Stomach (tissue), 9 donors: ENCODE results near the gene ZNF827. TPM values are rescaled to one million over a fixed set of nuclear protein-coding genes. Genes with fewer than 3 reads are reported as not detected.

Experiments used
- DNase-seq, 2 donors: peaks; one replicate each; pipeline versions ENCODE4 v3.0.0 to v3.0.0-alpha.2; 2013 to 2019
- H3K27ac ChIP-seq, 5 donors: fragments of 200-600 bp in 4 of 5; sonication (generic) in 4 of 5; one replicate each; pipeline ENCODE4 v1.5.1; 2013 to 2019; ENCODE audit warnings: mild to moderate bottlenecking in 1 of 5, moderate library complexity in 1 of 5
- H3K27me3 ChIP-seq, 3 donors: fragments of 200-600 bp; sonication (generic); one replicate each; pipeline ENCODE4 v1.5.1; 2017 to 2019; ENCODE audit warnings: mixed run types in 1 of 3
- H3K36me3 ChIP-seq, 4 donors: fragments of 200-600 bp; sonication (generic); 1 replicate in 3 of 4; 2 replicates in 1 of 4; pipeline ENCODE4 v1.5.1; 2016 to 2019
- H3K4me1 ChIP-seq, 4 donors: fragments of 200-600 bp; sonication (generic); one replicate each; pipeline ENCODE4 v1.5.1; 2016 to 2019
- H3K4me3 ChIP-seq, 4 donors: fragments of 200-600 bp; sonication (generic) in 3 of 4; one replicate each; pipeline ENCODE4 v1.5.1; 2016 to 2019; ENCODE audit warnings: mild to moderate bottlenecking in 1 of 4
- H3K9me3 ChIP-seq, 4 donors: fragments of 200-600 bp; sonication (generic); one replicate each; pipeline ENCODE4 v1.5.1; 2016 to 2019
- CTCF ChIP-seq, 7 experiments: fragments of 450-650 bp in 4 of 7; fragments of 200-600 bp in 3 of 7; sonication (generic) in 3 of 7; IDR thresholded peaks; one replicate each; pipeline ENCODE4 v1.5.1; 2016 to 2019; ENCODE audit warnings: antibody characterized with exemption in 7 of 7, control low read depth in 2 of 7, mild to moderate bottlenecking in 1 of 7
- EP300 ChIP-seq: sonication (generic); formaldehyde crosslinking; IDR thresholded peaks from one replicate; pipeline ENCODE4 v1.6.1; 2017; ENCODE audit warnings: antibody characterized with exemption
- POLR2A ChIP-seq, 4 donors: fragments of 450-650 bp; IDR thresholded peaks; one replicate each; pipeline ENCODE4 v1.6.1; 2016; ENCODE audit warnings: antibody characterized with exemption in 4 of 4, control low read depth in 2 of 4, mild to moderate bottlenecking in 1 of 4, moderate library complexity in 1 of 4
- POLR2AphosphoS5 ChIP-seq, 3 donors: sonication (generic); formaldehyde crosslinking; IDR thresholded peaks; one replicate each; pipeline ENCODE4 v1.6.1; 2016; ENCODE audit warnings: antibody characterized with exemption in 3 of 3
- WGBS, 5 donors: extraction: QIAGEN DNeasy Blood & Tissue Kit in 3 of 5; methylation state at CpG; one replicate each; pipeline versions ENCODE4 v1.1.5 to v1.1.7; 2013 to 2018; 5-methylcytosine and 5-hydroxymethylcytosine counted together
- intact Hi-C: fragments of 100-400 bp; cut with DNase I; formaldehyde crosslinking; loops from one replicate; pipeline ENCODE4 v1.15.1; 2023; ENCODE audit warnings: low total_unique reads
- polyA plus RNA-seq, 3 donors: library from polyadenylated mRNA; stranded (reverse); fragments of 200-250 nt; gene quantifications; one replicate each; pipeline ENCODE4 v1.2.3, GENCODE V29; 2013
- total RNA-seq, 5 donors: library from RNA; depleted of rRNA; stranded (reverse); fragments of >200 nt; gene quantifications; one replicate each; pipeline versions ENCODE4 v1.1.0 to v1.2.3, GENCODE V29; 2014 to 2016
- donor health status: healthy with polysubstance abuse.
- donor health status: Bipolar disorder and iron deficiency.
- donor health status: healthy.

ZNF827 gene
- total and polyA plus RNA-seq, 8 donors = 1.7 to 109 (median 13.5) TPM

DNA sequence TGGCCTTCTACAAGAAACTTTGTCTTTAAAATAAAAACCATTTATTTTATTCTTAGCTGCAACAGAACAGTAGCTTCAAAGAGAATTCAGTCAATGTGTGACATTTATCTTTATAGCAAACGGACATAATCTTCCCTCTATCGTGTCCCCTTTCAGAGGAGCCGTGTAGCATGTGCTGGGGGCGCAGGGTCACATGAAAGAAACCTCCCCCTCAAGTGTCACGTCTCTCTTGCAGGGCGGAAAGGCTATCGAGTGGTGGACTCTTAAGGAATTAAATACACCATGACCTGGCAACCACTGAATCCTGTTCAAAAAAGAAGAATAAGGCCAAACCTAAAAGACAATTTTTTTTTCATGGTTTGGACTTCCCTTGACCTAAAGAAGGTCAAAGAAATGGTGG is 40.2 kb downstream of the ZNF827 start:
- 80 to 87% (median 84%) methylated on average over 7 of the region's 7 CpGs for WGBS, 5 donors
- no peak overlapping the region for H3K27ac ChIP-seq

DNA sequence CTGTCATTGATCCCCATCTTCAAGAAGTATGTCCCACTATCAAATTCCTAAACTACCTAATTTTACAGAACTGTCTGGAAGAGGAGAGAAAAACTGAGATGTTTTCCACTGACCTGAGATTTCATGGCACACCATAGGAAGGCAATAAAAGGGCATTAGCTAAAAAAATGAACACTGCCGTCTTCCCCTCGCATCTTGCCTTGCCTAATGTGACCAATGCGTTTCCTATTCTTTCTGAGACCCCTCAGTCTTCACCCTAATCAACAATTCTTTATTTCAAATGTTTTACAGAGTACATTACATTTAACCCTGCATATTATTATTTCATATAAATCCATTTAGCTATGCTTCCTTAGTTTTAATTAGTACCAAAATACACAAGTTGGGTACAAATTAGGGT is 43.6 kb downstream of the ZNF827 start:
- peaks cover 0 to 3% (median 0%) of the 10 kb centered on the region in 4 donors for H3K4me1 ChIP-seq
- H3K27me3 ChIP-seq = no peaks in the 10 kb centered on the region
- DNase-seq = no peak
- no peak for TF ChIP-seq POLR2AphosphoS5 (IDR thresholded peaks at IDR 0.05)
- no peak for TF ChIP-seq EP300
- TF ChIP-seq CTCF (IDR thresholded peaks at IDR 0.05) = no peak
- TF ChIP-seq POLR2A (IDR thresholded peaks at IDR 0.05) = no peak
- no peak overlapping the region for H3K4me3 ChIP-seq
- intact Hi-C loops = no loop called here
- WGBS, 5 donors = 95 to 100% (median 97%) methylated on average over 3 of the region's 3 CpGs
- H3K36me3 ChIP-seq = peaks cover 0 to 10% (median 7%) of the 10 kb centered on the region in 4 donors
- no peak overlapping the region for H3K27ac ChIP-seq
- no peaks in the 10 kb centered on the region for H3K9me3 ChIP-seq

More for the DNA sequence above, 40.2 kb downstream of the ZNF827 start:
- Histone ChIP-seq H3K36me3 (peaks cover 0 to 22% (median 19%) of the 10 kb centered on the region in 4 donors), H3K4me1 (no peaks in the 10 kb centered on the region), H3K27me3 (no peaks in the 10 kb centered on the region), H3K4me3 (no peak overlapping the region), H3K9me3 (no peaks in the 10 kb centered on the region)
- TF ChIP-seq CTCF (IDR thresholded peaks at IDR 0.05) (no peak), POLR2AphosphoS5 (IDR thresholded peaks at IDR 0.05) (no peak), EP300 (no peak), POLR2A (IDR thresholded peaks at IDR 0.05) (no peak)
- no peak for DNase-seq
- intact Hi-C loops = no loop called here

GRCh38 chr4:145891958-145892357 is 46.7 kb downstream of the ZNF827 start:
- TF ChIP-seq CTCF (IDR thresholded peaks at IDR 0.05) (no peak), EP300 (no peak), POLR2AphosphoS5 (IDR thresholded peaks at IDR 0.05) (no peak), POLR2A (IDR thresholded peaks at IDR 0.05) (no peak)
- H3K9me3 ChIP-seq = no peaks in the 10 kb centered on the region
- DNase-seq = peak in 1 of 2 donors; percentile 21
- peaks cover 0 to 10% (median 7%) of the 10 kb centered on the region in 4 donors for H3K36me3 ChIP-seq
- no peak overlapping the region for H3K27ac ChIP-seq
- intact Hi-C loops = no loop called here
- peaks cover 0 to 15% (median 8%) of the 10 kb centered on the region in 4 donors for H3K4me1 ChIP-seq
- no peaks in the 10 kb centered on the region for H3K27me3 ChIP-seq
- H3K4me3 ChIP-seq = no peak overlapping the region
- WGBS, 5 donors = 88 to 95% (median 93%) methylated on average over 11 of the region's 11 CpGs

GRCh38 chr4:145890689-145891088 is 47.9 kb downstream of the ZNF827 start:
- Histone ChIP-seq H3K4me3 (no peak overlapping the region), H3K27me3 (no peaks in the 10 kb centered on the region), H3K27ac (no peak overlapping the region), H3K9me3 (no peaks in the 10 kb centered on the region), H3K36me3 (peaks cover 0 to 15% (median 11%) of the 10 kb centered on the region in 4 donors), H3K4me1 (peaks cover 0 to 27% (median 11%) of the 10 kb centered on the region in 4 donors)
- TF ChIP-seq CTCF (IDR thresholded peaks at IDR 0.05) (no peak), POLR2A (IDR thresholded peaks at IDR 0.05) (no peak), POLR2AphosphoS5 (IDR thresholded peaks at IDR 0.05) (no peak), EP300 (no peak)
- intact Hi-C loops = no loop called here
- WGBS, 5 donors = 88 to 96% (median 95%) methylated on average over 3 of the region's 3 CpGs
- no peak for DNase-seq
